Fibroblast of lung (primary cell): Measurements from ENCODE around the gene OR6K6.

Experiments
- CTCF ChIP-seq, 2 donors: IDR thresholded peaks in 1 of 2; conservative IDR thresholded peaks in 1 of 2; 1 replicate in 1 of 2; 2 replicates in 1 of 2; pipeline ENCODE4 v1.5.1; 2011 to 2012; ENCODE audit warnings: low read length in 2 of 2, control low read depth in 1 of 2, inconsistent platforms in 1 of 2, low read depth in 1 of 2, mild to moderate bottlenecking in 1 of 2
- EZH2 ChIP-seq: IDR thresholded peaks from 2 replicates; pipeline ENCODE4 v1.5.1; 2012; ENCODE audit warnings: low read length, control low read depth, mild to moderate bottlenecking; ENCODE audit errors: missing control alignments

- no peak for TF ChIP-seq CTCF (conservative IDR thresholded peaks at IDR 0.05 in 1 of 2, IDR thresholded peaks at IDR 0.05 in 1 of 2; ENCODE audit: low read depth in 1 of 2, low read length in 2 of 2)
- TF ChIP-seq EZH2: no peak
Measured at GRCh38 chr1:158799689-158800088, 45.2 kb downstream of the OR6K6 start.
